ENCODE measurements around the gene ARHGAP6.

GRCh38 chrX:11655282-11656015, 10.3 kb downstream of the ARHGAP6 start:
- TF ChIP-seq POLR2A (IDR thresholded peaks at IDR 0.05) (no peak), CTCF (IDR thresholded peaks at IDR 0.05) (no peak)

Measured in lower leg skin (tissue), 3 donors.